KBM-7 (cell line): ENCODE results near the gene ADAM10.

Experiments used
- DNase-seq: peaks from one replicate; pipeline ENCODE4 v3.0.0-alpha.2; 2015
- in situ Hi-C: fragments of 300-500 bp; cut with MboI; formaldehyde crosslinking; loops from 2 replicates; pipeline ENCODE4 v1.14.3; 2020; ENCODE audit warnings: low sequenced_read_pairs, low pct_unique_long_range_greater_than_20kb, mixed read lengths

The ADAM10 gene

GRCh38 chr15:58694641-58695398 is 54.7 kb downstream of the ADAM10 start:
- no peak for DNase-seq
- in situ Hi-C loops, result no loop called here

DNA sequence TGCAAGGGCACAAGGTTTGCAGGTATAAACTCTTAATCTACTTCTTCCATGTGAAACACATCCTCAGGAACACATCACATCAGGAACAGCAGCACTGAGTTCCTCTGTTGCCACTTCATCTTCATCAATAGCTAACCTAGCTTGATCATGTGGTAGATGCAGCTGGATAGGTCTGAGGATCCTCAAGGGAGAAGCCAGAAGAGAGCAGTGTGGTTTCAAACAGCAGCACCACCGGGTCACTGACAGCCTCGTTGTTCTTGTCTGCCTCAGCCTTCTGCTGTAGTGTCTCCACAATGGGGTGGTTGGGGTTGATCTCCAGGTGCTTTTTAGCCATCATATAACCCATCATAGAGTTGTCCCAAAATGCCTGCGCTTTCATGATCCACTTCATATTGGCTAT is 58.8 kb downstream of the ADAM10 start:
- in situ Hi-C loops, result no loop called here
- peak; percentile 28 for DNase-seq

DNA sequence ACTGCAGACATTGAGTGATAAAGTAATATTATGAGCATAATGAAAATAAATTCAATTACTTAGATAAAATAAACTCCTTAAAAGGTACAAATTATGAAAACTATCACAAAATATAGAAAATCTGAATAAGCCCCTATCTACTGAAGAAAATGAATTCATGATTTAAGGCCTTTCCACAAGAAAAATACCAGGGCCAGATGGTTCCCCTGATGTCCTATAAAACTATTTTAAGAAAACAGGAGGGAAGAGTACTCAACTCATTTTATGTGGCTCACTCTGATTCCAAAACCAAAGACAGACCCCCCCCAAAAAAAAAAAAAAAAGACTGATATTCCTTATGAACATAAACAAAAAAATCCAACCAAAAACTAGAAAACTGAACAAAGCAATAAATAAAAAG is 59.9 kb downstream of the ADAM10 start:
- no peak for DNase-seq
- in situ Hi-C loops, result no loop called here

DNA sequence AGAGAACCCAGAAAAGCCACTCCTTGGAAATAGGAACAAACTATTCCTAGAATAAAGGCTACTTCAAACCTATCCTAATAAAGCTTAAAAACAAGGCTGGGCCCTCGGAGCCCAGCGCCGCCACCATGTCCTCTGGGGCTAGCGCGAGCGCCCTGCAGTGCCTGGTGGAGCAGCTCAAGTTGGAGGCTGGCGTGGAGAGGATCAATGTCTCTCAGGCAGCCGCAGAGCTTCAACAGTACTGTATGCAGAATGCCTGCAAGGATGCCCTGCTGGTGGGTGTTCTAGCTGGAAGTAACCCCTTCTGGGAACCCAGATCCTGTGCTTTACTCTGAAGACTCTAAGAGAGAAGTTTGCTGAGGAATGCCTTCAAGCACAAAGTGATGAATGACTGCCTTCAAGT is 63.2 kb downstream of the ADAM10 start:
- in situ Hi-C loops, result no loop called here
- DNase-seq, result no peak

DNA sequence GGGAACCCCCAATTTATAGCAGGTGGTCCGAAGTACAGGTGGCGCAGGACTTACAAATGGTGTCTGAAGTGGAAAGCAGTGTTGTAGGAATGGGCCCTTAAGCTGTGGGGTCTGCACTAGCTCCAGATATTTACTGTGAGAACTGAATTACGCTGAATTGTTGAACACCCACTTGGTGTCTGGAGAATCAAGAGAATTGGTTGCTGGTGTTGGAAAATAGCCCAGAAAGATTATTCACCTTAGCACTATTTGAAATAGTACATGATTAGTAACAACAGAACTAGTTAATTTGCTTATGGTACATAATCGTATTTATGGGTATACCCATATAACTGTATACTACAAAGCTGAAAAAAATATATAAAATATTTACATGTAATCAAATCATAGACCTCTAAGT is 64.8 kb downstream of the ADAM10 start:
- no peak for DNase-seq
- in situ Hi-C loops, result no loop called here

DNA sequence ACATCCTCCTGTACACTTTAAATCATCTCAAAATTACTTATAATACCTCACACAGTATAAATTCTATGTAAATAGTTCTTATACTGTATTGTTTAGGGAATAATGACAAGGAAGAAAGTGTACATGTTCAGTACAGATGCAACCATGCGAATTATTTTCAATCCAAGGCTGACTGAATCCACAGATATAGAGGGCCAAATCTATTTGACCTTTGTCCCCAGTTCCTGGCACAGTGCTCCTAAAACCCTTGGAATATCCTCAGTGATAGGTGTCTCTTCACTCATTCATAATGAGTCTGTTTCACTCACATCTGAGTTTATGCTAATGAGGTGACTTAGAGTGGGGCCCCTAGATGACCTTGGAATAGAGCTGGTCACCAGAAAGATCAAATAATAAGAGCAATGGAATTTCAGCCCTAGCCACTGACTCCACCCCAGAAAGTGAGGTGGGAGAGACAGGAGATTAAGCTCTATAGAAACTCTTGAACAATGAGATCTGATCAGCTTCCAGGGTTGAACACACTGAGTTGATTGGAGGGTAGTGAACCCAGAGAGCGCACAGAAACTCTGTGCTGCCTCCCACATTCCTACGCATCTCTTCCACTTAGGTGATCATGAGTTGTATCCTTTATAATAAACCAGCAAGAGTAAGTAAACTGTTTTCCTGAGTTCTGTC is 65.3 kb downstream of the ADAM10 start:
- in situ Hi-C loops, result no loop called here
- no peak for DNase-seq

GRCh38 chr15:58682234-58682633 is 67.3 kb downstream of the ADAM10 start:
- DNase-seq, result no peak
- in situ Hi-C loops, result no loop called here

DNA sequence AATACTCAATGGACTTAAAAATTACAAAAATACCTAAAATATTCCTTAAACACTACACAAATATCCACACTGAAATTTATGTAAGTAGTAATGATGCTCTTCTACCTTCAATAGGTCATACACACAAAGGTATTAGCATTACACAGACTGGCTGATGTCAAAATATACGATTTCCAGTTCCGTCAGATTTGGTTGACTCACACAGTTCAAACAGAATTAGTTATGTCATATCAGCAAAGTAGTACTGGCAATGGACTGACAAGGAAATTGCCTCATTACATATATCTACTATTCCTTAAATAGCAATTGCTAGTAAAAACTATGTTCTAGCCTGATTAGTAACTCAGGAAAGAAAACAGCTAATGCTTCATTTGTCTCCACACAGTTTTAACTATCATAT is 70.8 kb downstream of the ADAM10 start:
- no peak for DNase-seq
- in situ Hi-C loops, result no loop called here

GRCh38 chr15:58677426-58677825 is 72.1 kb downstream of the ADAM10 start:
- DNase-seq, result no peak
- in situ Hi-C loops, result no loop called here

GRCh38 chr15:58676766-58677165 is 72.7 kb downstream of the ADAM10 start:
- in situ Hi-C loops, result no loop called here
- DNase-seq, result no peak

DNA sequence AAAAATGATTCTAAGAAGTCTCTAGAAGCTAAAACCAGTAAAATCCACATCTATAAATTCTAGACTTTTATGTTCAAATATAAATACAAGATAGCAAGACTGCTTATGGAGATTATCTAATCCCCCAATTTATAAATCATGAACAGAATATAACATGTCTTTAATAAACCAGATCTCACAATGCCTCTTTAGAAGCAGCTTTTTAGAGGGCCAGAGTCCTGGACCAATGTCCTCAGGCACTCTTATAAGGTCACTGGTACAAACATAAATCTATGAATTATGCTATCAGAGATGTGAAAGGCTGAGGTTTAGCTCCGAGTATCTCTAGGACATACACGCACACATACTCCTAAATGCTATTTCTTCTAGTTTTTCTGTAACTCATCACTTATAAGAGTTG is 78.3 kb downstream of the ADAM10 start:
- in situ Hi-C loops, result no loop called here
- no peak for DNase-seq

DNA sequence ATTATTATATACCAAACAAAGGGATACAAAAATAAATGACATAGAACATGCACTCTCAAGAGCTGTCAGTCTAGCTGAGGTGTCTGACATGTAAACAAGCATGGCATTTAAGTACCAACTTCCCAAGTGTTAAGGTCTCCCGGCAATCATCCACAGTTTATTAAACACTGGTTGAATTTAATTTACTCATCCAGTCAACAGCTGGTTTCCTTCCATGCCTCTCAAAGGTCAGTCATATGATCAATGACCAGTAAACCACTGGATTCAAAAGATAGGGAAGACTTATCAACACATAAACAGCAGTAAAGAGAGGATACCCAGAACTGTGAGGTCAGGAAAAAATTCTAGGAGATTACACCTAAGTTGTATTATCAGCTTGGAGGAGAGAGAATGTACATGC is 80.4 kb downstream of the ADAM10 start:
- in situ Hi-C loops, result no loop called here

GRCh38 chr15:58666957-58667356 is 82.5 kb downstream of the ADAM10 start:
- in situ Hi-C loops, result no loop called here
- no peak for DNase-seq

More for the DNA sequence above, 80.4 kb downstream of the ADAM10 start:
- no peak for DNase-seq

DNA sequence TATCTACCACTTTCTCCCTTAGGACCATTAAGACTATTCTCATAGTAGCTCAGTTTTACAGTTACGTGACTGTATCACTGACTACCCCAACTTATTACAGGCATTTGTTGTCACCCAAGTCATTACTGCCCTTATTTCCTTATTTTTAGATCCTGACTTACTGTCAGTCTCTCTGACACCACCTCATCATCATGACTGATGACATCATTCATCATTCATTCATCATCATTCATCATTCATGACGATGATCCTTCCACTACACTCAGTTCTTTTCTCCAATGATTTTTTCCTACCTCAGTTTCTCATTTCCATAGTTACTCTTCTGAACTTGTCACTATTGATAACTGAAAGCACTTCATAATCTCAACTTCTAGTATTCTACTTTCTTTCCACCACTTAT is 83.8 kb downstream of the ADAM10 start:
- DNase-seq, result no peak
- in situ Hi-C loops, result no loop called here

GRCh38 chr15:58650102-58650501 is 99.4 kb downstream of the ADAM10 start:
- DNase-seq, result no peak
- in situ Hi-C loops, result no loop called here

DNA sequence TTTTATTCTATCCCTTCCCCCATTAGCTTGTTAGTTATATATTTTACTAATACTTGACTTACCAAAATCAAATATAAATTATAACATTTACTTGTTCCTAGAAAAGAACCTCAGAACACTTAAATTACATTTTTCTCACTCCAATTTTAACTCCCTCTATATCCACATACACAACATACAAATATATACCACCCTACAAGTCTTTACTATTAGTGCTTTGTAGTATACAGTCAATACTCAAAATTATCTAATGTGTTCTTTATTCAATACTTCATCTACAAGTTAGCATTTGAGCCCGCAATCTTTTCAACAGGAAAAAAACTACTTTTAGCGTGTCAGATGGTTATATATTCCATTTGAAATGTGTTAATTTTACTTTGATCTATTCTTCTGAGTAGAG is 100.3 kb downstream of the ADAM10 start:
- no peak for DNase-seq
- in situ Hi-C loops, result no loop called here

- no peak for DNase-seq
- in situ Hi-C loops, result no loop called here
These were observed 105.5 kb downstream of the ADAM10 start for GRCh38 chr15:58643996-58644395.

DNA sequence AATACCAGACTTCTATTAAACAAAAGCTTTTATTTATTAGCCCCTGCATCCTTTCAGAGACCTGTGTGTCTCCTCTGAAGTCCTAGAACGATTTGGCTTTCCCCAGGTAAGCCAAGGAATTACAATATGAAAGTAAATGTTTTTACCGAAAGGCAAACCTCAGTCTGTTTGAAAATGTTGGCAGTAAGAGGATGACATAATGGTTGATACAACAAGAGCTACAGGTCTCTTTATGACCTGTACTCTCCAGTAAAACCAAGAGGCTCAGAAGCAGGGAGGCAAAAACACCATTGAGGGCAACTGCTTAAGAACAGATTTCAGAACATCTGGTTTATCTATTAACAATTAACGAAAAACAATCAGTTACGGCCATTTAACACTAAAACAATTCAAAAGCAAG is 107.8 kb downstream of the ADAM10 start:
- no peak for DNase-seq
- in situ Hi-C loops, result no loop called here

- in situ Hi-C loops, result no loop called here
- no peak for DNase-seq
These were observed 109.5 kb downstream of the ADAM10 start for GRCh38 chr15:58639992-58640391.

- in situ Hi-C loops, result no loop called here
- DNase-seq, result no peak
These were observed 110.3 kb downstream of the ADAM10 start for GRCh38 chr15:58639002-58639756.
